GM19238 (cell line): ENCODE measurements around the gene ILKAP.

Experiments
- DNase-seq: peaks from one replicate; pipeline ENCODE4 v3.0.0; 2011; ENCODE audit warnings: low spot score; ENCODE audit not compliant: insufficient read length

Gene ILKAP, protein sequence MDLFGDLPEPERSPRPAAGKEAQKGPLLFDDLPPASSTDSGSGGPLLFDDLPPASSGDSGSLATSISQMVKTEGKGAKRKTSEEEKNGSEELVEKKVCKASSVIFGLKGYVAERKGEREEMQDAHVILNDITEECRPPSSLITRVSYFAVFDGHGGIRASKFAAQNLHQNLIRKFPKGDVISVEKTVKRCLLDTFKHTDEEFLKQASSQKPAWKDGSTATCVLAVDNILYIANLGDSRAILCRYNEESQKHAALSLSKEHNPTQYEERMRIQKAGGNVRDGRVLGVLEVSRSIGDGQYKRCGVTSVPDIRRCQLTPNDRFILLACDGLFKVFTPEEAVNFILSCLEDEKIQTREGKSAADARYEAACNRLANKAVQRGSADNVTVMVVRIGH

DNA sequence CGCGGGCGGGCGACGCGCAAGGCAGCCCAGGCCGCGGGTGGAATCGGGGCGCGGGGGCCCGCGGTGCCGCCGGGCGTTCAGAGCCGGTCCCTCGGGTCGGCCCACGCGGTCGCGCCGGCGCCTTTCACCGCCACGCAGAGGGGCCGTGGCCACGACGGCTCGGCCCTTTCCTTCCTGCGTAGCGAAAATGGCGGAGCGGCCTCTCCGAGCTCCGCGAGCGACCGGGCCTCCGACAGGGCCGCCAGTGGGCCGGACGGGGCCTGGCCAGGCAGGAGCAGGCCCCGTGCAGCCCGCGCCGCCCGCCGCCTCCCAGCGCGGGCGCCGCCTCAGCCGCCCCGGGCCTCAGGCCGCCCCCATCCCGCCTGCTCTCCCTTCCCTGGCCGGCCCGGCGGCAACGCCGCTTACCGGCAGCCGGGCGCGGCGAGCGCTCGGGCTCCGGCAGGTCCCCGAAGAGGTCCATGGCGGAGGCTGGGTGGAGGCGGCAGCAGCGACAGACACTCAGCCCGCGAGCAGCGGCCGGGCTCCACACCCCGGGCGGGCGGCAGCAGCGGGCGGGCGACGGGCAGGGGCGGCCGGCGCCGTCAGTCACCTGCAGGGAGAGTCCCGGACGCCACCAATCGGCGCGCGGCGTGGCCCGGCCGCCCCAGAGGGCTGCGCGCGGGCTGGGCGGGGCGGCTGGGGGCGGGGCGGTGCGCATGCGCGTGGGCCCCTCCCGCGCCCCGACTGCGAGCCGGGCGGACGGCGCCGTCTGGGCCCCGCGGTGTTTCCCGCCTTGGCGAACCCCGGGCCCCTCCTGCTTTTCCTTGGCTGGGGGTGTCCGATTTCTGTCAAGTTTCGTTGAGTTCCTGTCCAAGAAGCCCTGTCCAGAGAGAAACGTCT is at the start of gene ILKAP:
Gene ILKAP (minus strand): TSS at position 602 of the 879 bp plus-strand sequence. CDS start 142 bp downstream, at position 460.
- peak; percentile 99 for DNase-seq

DNA sequence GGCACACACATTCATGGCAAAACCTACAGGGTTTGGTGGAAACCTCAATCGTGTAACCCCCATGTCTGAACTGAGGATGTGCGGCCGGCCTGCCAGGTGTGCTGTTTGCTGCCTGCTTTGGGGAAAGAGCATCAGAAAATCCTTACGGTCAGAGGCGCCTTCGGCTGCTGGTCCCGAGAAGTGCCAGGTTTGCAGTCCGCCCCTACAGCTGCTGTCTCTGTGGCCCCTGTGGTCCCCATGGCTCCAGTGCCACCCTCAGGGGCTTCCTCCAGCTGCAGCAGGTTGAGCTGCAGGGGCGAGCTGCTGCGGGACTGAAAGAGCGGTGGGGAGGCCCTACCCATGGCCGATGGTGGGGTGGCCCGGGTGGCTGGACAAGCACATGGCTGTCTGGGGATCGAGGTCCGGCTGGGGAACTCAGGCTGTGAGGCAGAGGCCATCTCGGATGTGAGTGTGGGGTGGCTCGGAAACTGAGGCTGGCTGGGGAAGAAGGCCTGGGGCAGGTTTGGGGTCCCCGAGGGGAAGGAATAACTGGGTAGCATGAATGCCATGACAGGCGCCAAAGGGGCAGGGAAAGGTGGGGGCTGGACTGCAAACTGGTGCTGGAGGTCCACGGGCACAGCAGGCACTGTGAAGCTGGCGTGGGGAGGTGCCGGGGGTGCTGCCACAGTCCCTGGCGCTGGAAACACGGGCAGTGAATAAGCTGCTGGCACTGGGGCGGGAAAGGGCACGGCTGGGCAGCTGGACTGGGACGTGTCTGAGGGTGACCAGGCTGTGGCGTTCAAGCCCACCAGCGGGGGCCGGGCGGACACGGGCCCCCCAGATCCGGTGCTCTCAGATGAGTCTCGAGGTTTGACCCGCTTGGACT is 49.5 kb upstream of the ILKAP start:
- no peak for DNase-seq

DNA sequence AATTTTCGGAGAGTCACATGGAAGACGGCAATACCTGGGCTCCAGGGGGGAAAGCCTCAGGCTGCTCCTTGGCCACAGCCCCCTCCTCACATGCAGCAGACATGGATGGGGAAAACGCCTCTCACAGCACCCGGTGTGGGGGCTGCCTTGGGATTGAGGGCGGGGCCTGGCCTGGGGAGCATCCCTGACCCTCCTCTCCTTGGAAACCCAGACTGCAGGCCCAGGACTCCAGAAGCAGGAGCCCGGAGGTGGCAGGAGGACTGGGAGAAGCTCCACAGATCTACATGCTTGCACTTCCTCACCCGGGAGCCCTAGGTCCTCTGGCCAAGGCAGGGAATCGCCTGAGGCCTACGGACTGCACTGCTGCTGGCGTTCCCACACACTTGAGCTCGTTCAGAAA is 48.5 kb upstream of the ILKAP start:
- no peak for DNase-seq

DNA sequence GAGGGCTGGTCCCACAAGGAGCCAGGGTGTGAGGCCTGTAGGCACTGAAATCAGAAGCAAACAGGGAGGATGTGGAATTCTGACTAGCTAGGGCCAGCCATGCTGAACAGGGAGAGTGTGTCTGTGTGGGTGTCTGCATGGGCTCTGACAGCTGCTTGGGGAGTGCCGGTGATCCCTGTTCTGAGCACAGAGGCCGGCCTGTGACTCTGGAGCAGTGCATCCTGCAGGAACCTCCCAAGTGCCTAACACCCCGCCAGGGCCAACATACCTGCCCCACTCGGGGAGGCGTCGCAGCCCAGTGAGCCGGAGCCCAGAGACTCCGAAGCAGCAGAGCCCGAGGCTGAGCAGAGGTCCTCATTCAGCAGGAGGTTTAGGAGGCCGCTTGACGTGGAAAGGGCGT is 47.8 kb upstream of the ILKAP start:
- no peak for DNase-seq

DNA sequence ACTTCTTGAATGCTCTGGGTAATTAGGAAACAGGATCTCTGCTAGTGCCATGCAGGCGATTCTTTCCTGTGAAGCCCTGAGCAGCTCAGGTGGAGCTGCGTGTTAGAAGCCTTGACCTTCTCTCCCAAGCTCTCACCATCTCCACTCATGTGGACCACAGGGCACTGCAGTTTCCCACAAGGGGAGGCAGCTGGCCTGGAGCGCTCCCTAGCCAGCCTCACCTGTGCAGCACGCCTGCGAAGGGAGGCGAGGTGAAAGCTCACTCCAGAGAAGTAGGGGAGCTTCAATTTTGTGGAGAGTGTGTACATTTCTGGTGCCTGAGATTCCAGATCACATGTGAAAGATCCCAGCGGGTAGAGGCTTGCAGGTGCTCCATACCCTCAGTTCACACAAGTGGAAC is 47.4 kb upstream of the ILKAP start:
- no peak for DNase-seq

DNA sequence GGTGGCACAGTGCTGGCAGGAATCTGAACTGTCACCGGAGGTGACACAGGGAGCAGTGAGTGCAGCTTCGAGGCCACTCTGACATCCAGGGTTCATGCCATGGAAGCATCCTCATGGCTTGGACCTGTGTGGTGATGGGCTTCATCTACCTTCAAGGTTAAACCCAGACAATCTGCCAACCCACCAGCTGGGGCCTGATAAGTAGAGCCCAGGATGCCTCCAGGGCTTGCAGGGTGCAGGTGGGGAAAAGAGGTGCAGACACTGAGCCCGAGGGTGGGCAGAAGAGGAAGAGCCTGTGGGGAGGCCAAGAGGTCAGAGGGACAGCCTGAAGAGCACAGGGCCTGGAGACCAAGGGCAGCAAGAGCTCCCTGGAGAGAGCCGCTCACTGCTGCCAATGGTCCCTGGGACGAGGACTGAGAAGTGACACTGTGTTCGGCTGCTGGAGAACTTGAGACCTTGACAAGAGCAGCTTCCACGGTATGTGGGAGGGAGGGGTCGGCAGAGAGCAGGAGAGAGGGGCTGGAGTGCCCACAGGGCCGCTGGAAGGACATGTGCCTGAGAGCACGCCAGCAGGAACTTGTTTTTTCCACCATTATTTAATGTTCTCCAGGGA is 44.5 kb upstream of the ILKAP start:
- DNase-seq: no peak

DNA sequence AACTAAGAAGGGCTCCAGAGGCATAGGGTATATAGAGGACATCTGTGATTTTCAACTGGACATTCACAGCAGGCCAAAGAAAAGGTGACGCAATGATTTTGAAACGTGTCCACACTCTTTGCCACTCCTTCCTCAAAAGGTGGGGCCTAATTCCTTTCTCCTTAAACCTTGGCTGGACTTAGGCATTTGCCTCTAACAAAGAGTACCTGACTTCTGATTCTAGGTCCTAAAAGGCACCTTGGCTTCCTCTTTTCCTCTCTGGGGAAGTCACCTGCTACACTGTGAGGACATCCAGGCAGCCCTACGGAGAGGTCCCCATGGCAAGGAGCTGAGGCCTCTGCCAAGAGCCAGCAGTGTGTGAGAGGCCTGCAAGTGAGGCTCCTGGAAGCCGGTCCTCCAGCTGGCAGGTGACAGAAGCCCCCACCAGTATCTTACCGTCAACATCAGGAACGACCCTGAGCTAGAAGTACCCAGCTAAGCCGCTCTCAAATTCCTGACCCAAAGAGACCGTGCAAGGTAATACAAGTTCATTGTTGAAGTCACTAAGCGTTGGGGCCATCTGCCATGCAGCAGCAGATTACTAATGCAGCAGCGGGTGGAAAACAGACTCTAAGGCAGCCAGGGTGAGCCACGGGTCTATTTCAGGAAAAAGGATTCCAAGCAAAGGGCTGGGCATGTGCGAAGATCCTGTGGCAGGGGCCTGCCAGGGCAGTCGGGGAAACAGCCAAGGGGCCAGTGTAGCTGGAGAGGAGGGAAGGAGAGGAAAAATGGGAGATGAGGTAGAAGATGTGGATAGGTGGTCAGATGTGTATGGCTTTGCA is 43.7 kb upstream of the ILKAP start:
- no peak for DNase-seq

DNA sequence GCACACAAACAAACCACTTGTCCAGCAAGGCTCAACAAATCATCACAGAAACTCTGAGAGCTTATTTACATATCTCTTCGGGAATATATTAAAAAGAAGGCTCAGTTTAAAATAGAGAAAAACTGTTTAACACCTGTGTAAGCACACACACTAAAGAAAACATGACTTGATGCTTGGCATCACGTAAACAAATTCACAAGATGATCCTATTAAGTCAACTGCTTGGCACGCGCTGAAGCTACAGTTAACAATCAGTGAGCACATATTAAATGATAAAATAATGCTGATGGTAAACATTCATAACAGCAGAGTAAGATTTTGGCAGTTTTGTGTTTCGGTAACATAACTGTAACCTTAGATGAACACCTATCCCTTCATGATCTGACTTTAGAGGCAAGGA is 40.7 kb upstream of the ILKAP start:
- no peak for DNase-seq

DNA sequence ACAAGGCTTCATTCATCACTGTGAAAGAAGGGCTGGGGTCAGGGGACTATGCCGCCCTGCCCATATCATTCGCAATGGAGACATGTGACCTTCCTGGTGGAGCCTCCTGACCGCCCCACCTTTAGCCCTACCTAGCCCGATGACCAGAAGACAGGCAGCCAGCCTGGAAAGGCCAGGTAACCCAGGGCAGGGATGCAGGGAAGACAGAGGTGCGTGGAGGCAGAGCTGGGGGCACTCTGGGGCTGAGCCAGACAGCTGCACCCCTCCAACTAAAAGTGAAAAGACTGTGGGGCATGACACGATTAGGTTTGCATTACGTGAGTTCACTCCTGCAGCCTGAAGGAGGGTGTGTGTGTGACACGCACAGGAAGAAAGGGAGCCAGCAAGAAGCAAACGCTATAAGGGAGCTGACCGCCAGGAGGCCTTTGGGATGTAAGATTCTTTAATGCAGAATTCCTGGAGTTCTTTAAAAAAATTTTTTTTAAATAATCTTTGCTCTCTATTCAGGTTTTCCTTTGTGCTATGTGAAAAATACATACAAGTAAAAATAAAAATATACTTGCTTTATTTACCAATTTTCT is 40.1 kb upstream of the ILKAP start:
- DNase-seq: no peak

DNA sequence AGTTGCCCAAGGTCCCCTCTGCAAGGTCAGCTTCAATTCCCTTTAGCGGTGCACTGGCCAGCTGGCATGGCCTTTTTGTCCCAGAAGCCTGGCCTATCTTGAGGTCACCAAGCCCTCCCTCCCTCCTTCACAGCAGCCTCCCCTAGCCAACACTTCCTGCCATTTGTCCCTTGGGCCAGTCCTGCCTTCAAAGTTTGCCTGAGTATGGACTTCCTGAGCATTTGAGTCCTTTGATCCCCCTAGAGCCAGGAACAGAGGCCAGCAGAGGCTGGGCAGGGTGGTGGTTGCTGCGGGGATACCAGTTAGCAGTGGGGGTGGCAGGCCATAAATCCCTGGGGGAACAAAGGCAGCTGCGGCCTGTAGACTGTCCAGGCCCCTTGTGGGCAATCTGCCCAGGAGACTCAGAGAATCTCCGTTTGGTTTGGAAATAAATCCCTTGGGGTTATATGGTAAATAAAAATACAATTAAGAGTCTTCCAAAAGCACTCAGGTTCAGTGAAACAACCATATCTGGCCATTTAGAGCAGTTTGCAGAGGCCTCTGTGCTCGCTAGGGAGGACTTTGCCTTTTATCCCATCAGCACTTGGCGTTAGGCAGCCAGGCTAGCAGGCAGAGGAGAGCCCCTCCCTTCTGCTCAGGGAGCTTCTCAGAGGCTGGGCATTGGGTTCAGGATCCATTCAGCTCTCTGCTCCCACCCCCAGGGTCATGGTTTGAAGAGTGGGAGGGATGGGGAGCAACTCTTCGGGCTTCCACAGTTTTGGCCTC is 39.4 kb upstream of the ILKAP start:
- DNase-seq: no peak

DNA sequence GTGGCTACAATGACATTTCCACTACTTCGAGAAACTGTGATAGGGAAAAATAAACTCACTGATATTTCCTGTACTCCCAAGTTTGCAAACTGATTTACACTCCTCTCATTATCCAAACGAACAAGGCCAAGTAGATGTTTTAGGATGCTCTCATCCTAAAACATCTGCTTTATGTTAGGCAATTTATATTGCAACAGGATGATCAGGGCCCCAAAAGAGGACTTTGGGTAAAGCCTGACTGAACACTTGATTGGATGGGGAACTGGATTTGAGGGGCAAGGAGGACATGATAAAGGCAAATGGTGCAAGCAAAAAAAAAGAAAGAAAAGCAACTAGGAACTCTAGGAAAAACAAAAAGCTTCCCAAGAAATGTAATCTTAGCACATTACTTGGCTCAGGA is 38.5 kb upstream of the ILKAP start:
- no peak for DNase-seq

DNA sequence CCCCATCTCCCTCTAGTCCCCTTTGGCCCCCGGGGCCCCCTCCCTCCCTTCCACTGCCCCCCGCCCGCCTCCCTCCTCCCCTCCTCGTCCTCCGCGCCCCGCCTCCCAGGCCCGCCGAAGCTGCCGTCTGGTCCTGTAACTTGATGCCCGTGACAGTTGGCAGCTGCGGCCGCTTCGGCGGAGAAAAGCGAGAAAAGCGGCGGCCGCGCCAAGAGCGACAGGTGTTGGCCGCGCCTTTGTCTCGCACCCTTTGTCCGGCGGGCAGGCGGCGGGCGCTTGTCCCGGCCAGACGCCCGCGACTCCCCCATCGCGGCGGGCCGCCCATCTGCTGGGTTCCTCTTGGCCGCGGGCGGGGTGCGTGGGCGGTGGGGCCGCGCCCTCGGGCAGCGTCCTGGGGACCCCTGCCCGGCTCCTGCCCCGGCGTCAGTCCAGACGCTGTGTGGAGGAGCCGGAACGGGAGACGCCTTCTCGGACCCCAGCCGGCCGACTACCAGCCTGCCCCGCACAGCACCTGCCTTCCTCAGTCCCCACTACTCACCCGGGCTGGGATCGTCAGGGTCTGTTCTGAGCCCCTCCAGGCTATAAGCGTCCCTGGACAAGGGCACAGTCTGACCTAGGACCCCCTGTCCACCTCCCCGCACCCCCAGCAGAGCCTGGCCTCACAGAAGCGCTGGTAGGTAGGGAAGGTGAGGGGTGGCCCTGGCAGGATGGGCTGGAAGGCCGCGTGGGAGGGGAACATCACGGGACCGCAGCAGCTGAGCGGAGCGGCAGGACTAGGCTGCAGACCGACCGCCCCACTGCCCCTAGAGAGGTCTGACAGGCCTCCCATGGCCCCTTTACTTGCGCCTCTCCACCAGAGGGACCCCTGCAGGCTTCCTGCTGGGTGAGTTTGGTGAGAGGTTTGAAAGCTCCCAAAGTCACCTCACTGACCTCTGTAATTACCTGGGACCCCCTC is 37.5 kb upstream of the ILKAP start:
- peak; percentile 47 for DNase-seq

DNA sequence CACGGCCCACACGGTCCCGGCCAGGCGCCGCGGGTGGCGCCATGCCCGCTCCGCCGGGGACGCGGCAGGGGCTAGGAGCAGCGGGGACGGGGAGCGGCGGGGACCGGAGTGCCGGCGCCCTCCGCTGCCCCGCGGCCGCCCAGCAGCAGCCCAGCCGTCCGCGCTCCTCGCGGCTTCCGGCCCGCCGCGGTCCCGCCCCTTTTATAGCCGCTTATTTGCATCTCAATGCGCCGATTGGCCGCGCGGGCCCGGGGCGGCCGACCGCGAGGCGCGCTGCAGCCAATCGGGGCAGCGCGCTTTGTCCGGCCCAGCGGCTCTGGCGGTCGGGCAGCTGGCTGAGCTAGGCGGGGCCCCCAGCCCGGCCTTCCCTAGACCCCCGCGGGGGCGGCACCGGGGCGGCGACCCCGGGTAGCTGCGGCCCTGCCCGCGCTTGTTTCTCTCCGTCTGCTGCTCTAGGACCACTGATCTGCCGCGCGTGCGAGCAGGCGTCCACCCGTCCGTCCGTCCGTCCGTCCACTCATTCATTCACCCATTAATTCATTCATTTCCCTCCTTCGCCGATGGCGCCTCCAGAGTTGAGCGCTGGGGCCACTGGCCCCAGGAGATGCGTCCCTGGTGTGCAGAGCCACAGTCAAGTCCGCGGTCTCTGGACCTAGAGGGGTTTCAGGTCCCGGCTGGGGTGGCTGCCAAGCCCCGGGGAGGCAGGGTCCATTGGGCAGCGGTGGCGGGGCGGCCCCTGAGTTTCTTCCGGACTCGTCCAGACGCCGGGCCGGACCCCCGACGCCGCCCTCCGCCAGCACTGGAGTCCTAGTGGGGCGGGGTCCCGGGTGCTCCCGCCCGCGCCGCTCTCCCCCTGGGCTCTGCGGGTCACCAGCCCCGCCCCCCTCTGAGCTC is 36.6 kb upstream of the ILKAP start, which contains the start of gene HES6:
Gene HES6 (minus strand): TSS at position 176 of the 894 bp plus-strand sequence. CDS start 133 bp downstream, at position 43.
- peak; percentile 95 for DNase-seq

DNA sequence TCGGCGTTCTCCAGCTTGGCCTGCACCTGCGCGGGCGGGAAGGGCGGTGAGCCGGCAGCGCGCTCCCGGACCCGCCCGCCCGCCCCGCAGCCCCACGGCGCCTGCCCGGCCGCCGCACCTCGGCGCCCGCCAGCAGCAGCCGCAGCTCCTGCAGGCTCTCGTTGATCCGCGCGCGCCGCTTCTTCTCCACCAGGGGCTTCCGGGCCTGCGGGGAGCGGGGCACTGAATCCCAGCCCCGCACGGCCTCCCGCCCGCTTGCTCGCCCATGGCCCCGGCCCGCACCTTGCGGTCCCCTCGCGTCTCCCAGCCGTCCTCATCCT is 36.0 kb upstream of the ILKAP start:
- peak; percentile 37 for DNase-seq

DNA sequence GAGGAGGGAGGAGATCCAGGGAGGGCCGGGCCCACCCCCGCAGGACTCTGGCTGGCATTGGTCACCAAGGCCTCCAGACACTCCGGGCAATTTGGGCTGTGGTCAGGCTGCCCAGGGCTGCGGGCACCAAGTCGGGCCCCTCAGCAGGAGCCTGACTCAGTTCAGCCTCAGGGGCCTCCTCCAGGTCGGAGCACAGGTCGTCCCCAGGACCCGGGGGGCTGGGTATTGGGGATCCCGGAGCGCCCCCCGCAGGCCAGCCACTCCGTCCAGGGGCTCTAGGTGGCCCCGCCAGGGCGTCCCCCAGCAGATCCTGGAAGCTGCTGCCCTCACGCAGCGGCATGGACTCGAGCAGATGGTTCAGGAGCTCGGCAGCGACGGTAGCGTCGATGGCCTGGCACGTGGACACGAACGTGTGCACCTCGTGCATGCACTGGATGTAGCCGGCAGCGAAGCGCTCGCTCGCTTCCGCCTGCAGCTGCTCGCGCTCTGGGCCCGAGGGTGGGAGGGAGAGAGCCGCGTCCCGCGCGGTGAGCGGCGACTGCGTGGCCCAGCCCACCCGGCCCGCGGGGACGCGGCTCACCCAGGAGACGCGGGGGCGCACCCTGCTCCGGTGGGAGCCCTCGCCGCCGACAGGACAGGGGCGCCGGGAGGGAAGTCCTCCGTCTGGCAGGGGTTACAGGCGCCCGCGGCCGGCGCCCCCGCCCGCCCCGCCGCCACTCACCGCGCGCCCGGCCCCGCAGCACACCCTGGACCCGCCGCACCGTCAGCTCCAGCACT is 35.5 kb upstream of the ILKAP start:
- DNase-seq: no peak

DNA sequence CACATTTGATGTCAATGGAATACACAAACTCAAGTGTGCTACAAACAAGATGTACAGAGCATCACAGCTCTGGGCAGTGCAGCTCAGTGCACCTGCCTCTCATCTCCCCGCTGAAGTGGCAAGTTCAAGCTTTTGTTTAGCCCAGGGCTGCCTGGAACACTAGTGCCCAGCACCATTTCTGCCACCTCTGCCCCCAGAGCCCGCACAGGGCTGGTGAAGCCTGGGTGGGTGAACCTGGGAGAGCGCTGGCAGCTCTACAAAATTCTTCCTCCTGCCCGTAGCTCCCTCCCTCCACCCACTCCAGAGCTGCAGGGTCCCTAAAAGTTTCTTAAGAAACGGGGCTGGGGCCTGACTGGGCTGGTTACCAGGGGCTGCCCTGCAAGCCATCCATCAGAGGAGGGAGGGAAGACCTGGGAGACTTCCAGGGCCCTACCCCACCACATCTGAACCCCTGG is 34.8 kb upstream of the ILKAP start:
- DNase-seq: no peak
